Hepatocyte (in vitro differentiated cells): Measurements from ENCODE around the gene SETD5.

Experiments used
- CTCF ChIP-seq: fragments of 200-600 bp; sonication (generic); IDR thresholded peaks from 2 replicates; pipeline ENCODE4 v1.5.1; 2016; ENCODE audit warnings: antibody characterized with exemption, mild to moderate bottlenecking; ENCODE audit not compliant: poor library complexity
- EZH2 ChIP-seq: fragments of 200-600 bp; sonication (generic); IDR thresholded peaks from 2 replicates; pipeline ENCODE4 v1.6.1; 2016; ENCODE audit warnings: antibody characterized with exemption, mild to moderate bottlenecking, borderline replicate concordance

- TF ChIP-seq CTCF (no peak), EZH2 (no peak)
These were observed 27.9 kb upstream of the SETD5 start for GRCh38 chr3:9369508-9369907.
